ENCODE results near the gene TGFBI.

The TGFBI gene

GRCh38 chr5:136000932-136001331 is 27.9 kb upstream of the TGFBI start:
- H3K4me3 ChIP-seq (ENCODE audit: low read length), result no peak overlapping the region
- no peaks in the 10 kb centered on the region for H3K36me3 ChIP-seq (ENCODE audit: control insufficient read depth, low read length)
- no peaks in the 10 kb centered on the region for H4K20me1 ChIP-seq (ENCODE audit: control insufficient read depth, insufficient read depth, low read depth, low read length)
- no peaks in the 10 kb centered on the region for H3K4me1 ChIP-seq (ENCODE audit: control insufficient read depth, low read length)
- H3K27me3 ChIP-seq (ENCODE audit: control insufficient read depth, low read length), result peaks cover 7% of the 10 kb centered on the region
- no peaks in the 10 kb centered on the region for H3K79me2 ChIP-seq (ENCODE audit: control insufficient read depth, low read length)
- H3F3A ChIP-seq (ENCODE audit: control insufficient read depth, insufficient read depth), result no peaks in the 10 kb centered on the region
- no peak overlapping the region for H3K4me2 ChIP-seq (ENCODE audit: low read length)
- no peak overlapping the region for H3K27ac ChIP-seq (ENCODE audit: low read depth, low read length)
- H3K9me2 ChIP-seq (replicated peaks; ENCODE audit: control insufficient read depth, low read length), result no peaks in the 10 kb centered on the region
- no peak for TF ChIP-seq EZH2phosphoT487 (IDR thresholded peaks at IDR 0.05; ENCODE audit: borderline replicate concordance, low read length)
- no peak for TF ChIP-seq CTCF (IDR thresholded peaks at IDR 0.05; ENCODE audit: low read depth, low read length, poor library complexity, severe bottlenecking)
- H3K9me3 ChIP-seq (ENCODE audit: control insufficient read depth, insufficient read depth, low read length), result no peaks in the 10 kb centered on the region

- no peaks in the 10 kb centered on the region for H3K9me3 ChIP-seq (ENCODE audit: control insufficient read depth, insufficient read depth, low read length)
- H3K27me3 ChIP-seq (ENCODE audit: control insufficient read depth, low read length), result peaks cover 3% of the 10 kb centered on the region; the same call in 1 of the 2 replicates
- H3K27ac ChIP-seq (ENCODE audit: low read depth, low read length), result no peak overlapping the region
- no peaks in the 10 kb centered on the region for H3F3A ChIP-seq (ENCODE audit: control insufficient read depth, insufficient read depth)
- H4K20me1 ChIP-seq (ENCODE audit: control insufficient read depth, insufficient read depth, low read depth, low read length), result no peaks in the 10 kb centered on the region
- H3K4me1 ChIP-seq (ENCODE audit: control insufficient read depth, low read length), result no peaks in the 10 kb centered on the region
- H3K4me2 ChIP-seq (ENCODE audit: low read length), result no peak overlapping the region
- H3K79me2 ChIP-seq (ENCODE audit: control insufficient read depth, low read length), result no peaks in the 10 kb centered on the region
- H3K4me3 ChIP-seq (ENCODE audit: low read length), result no peak overlapping the region
- TF ChIP-seq EZH2phosphoT487 (IDR thresholded peaks at IDR 0.05; ENCODE audit: borderline replicate concordance, low read length) (no peak), CTCF (IDR thresholded peaks at IDR 0.05; ENCODE audit: low read depth, low read length, poor library complexity, severe bottlenecking) (no peak)
- no peaks in the 10 kb centered on the region for H3K36me3 ChIP-seq (ENCODE audit: control insufficient read depth, low read length)
- no peaks in the 10 kb centered on the region for H3K9me2 ChIP-seq (replicated peaks; ENCODE audit: control insufficient read depth, low read length)
These were observed 27.3 kb upstream of the TGFBI start for GRCh38 chr5:136001466-136001981.

- H3K36me3 ChIP-seq (ENCODE audit: control insufficient read depth, low read length), result no peaks in the 10 kb centered on the region
- 0 out of 2 replicates have a peak, but pooled peaks cover 2% of the 10 kb centered on the region for H3K4me1 ChIP-seq (ENCODE audit: control insufficient read depth, low read length)
- H3F3A ChIP-seq (ENCODE audit: control insufficient read depth, insufficient read depth), result no peaks in the 10 kb centered on the region
- no peaks in the 10 kb centered on the region for H3K9me3 ChIP-seq (ENCODE audit: control insufficient read depth, insufficient read depth, low read length)
- no peaks in the 10 kb centered on the region for H3K9me2 ChIP-seq (replicated peaks; ENCODE audit: control insufficient read depth, low read length)
- no peak overlapping the region for H3K27ac ChIP-seq (ENCODE audit: low read depth, low read length)
- H3K27me3 ChIP-seq (ENCODE audit: control insufficient read depth, low read length), result no peaks in the 10 kb centered on the region
- TF ChIP-seq EZH2phosphoT487 (IDR thresholded peaks at IDR 0.05; ENCODE audit: borderline replicate concordance, low read length) (no peak), CTCF (IDR thresholded peaks at IDR 0.05; ENCODE audit: low read depth, low read length, poor library complexity, severe bottlenecking) (no peak)
- no peak overlapping the region for H3K4me2 ChIP-seq (ENCODE audit: low read length)
- no peaks in the 10 kb centered on the region for H4K20me1 ChIP-seq (ENCODE audit: control insufficient read depth, insufficient read depth, low read depth, low read length)
- no peak overlapping the region for H3K4me3 ChIP-seq (ENCODE audit: low read length)
- H3K79me2 ChIP-seq (ENCODE audit: control insufficient read depth, low read length), result no peaks in the 10 kb centered on the region
These were observed 24.4 kb upstream of the TGFBI start for GRCh38 chr5:136004436-136004835.

All from DOHH2 (cell line).